Measurements from ENCODE around the gene PRKX.

- TF ChIP-seq GATA2 (IDR thresholded peaks at IDR 0.05; ENCODE audit: low read depth, low read length) (no peak), GATA3 (IDR thresholded peaks at IDR 0.05; ENCODE audit: low read depth, low read length) (no peak)
Measured at GRCh38 chrX:3638280-3638873, 75.1 kb downstream of the PRKX start.
